Myocyte (in vitro differentiated cells): Measurements from ENCODE around the gene PSG3. TPM values are rescaled to one million over a fixed set of nuclear protein-coding genes. Genes with fewer than 3 reads are reported as not detected.
"Not testable (repeated sequence)": the region's sequence is repeated elsewhere in the genome, so short reads cannot be mapped to it uniquely, and the experiment has no call there.

Experiments used
- DNase-seq: peaks from one replicate; pipeline ENCODE4 v3.0.0-alpha.2; 2012; ENCODE audit warnings: low read depth
- total RNA-seq: library from RNA; depleted of rRNA; stranded (reverse); fragments of >200 nt; gene quantifications from 2 replicates; pipeline ENCODE4 v1.2.3, GENCODE V29; 2014

Gene PSG3
- total RNA-seq, 1 donor from 2014 or later = not detected

DNA sequence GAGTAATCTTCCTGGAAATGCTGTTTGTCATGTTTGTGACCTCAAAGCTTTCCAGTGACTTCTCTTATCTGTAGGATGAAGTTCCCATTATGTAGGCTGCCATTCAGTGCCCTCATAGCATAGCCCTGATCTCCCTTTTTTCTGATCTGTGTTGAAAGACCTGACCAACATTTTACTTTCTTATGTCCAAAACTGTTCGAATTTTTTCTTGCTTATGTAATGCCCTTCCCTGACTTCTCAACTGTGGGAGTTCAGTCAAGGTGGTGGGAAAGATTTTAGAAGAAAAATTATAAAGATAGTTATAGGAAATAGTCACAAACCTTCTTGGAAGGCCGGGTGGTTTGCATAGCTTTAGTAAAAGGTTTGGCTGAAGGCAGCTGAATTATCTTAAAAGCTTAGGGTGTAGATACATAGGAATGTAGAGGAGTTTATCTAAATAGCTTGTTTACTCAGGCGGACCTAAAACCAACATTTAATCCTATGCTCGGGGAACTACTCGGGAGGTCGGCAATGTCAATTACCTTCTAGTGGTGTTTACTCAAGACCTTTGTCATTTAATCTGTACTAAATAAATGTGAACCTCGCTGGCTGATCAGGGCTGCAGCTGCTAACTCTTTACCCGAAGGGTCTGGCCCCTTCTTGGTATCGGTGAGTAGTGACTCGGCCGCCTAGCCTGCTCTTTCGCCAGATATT lies 44.3 kb downstream of the PSG3 start:
- DNase-seq = no peak

DNA sequence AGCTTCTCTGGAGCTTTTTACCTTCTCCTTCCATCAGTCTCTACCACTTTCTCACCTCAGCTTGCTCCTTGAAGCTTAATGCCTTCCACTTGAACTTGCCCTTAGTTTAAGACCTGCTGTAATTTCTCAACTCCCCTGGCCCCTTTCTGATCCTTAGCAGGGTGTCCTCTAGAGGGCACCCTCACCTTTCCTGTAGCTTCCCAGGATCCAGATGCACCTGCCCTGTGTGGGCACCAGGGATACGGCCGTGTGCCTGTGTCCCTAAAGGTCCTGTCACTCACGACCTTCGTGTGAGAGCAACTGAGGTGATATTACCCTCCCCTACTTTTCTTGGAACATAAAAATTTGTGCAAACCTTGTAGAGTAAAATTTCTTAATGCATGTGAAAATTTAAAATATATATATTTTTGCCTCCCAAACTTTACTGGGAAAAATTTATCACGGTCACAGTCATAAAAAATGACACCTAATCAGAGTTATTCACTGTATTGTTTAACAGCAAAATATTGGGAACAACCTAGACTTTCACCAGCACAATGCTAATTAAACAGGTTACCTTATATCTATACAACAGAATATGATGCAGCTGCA lies 46.4 kb downstream of the PSG3 start:
- DNase-seq = peak; percentile 49

GRCh38 chr19:42683917-42684513 lies 56.3 kb downstream of the PSG3 start:
- peak; percentile 34 for DNase-seq

DNA sequence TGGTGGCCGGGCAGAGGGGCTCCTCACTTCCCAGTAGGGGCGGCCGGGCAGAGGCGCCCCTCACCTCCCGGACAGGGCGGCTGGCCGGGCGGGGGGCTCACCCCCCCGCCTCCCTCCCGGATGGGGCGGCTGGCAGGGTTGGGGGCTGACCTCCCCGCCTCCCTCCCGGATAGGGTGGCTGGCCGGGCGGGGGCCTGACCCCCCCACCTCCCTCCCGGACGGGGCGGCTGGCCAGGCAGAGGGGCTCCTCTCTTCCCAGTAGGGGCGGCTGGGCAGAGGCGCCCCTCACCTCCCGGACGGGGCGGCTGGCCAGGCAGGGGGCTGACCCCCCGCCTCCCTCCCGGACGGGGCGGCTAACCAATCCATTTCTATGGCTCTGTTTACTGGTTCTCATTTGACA lies 64.0 kb downstream of the PSG3 start:
- not testable (repeated sequence) for DNase-seq

GRCh38 chr19:42674549-42674948 lies 65.7 kb downstream of the PSG3 start:
- not testable (repeated sequence) for DNase-seq

Other genes starting within 250 kb of the PSG3 start
- gene CEACAM1, start 212.0 kb downstream of the PSG3 start, total RNA-seq = not detected in 2 replicates
- gene CEACAM8, start 145.6 kb downstream of the PSG3 start, total RNA-seq = not detected in 2 replicates
- gene PSG8, start 25.2 kb upstream of the PSG3 start, total RNA-seq = not detected in 2 replicates
- 4.7 and 16.3 TPM in 2 replicates for gene PSG1, start 139.2 kb upstream of the PSG3 start, total RNA-seq
- gene PSG6, start 177.4 kb upstream of the PSG3 start, total RNA-seq = not detected in 2 replicates
- not detected in 2 replicates for gene PSG7, start 196.7 kb upstream of the PSG3 start, total RNA-seq